ENCODE data around the gene KCND1.

Gene KCND1

GRCh38 chrX:48937054-48937907 is 34.4 kb downstream of the KCND1 start:
- peak; percentile 77 for DNase-seq (ENCODE audit: low read depth)

- no peak for DNase-seq (ENCODE audit: low read depth)
These were observed 35.1 kb downstream of the KCND1 start for GRCh38 chrX:48936429-48937053.

- no peak for DNase-seq (ENCODE audit: low read depth)
These were observed 36.4 kb downstream of the KCND1 start for GRCh38 chrX:48935301-48935670.

- no peak for DNase-seq (ENCODE audit: low read depth)
These were observed 36.9 kb downstream of the KCND1 start for GRCh38 chrX:48934581-48935300.

GRCh38 chrX:48933757-48934156 is 37.9 kb downstream of the KCND1 start:
- DNase-seq (ENCODE audit: low read depth), result no peak

- DNase-seq (ENCODE audit: low read depth), result no peak
These were observed 43.8 kb downstream of the KCND1 start for GRCh38 chrX:48927736-48928382.

- DNase-seq (ENCODE audit: low read depth), result no peak
These were observed 44.5 kb downstream of the KCND1 start for GRCh38 chrX:48927123-48927522.

- no peak for DNase-seq (ENCODE audit: low read depth)
These were observed 47.4 kb downstream of the KCND1 start for GRCh38 chrX:48924270-48924669.

GRCh38 chrX:48923771-48924170 is 47.9 kb downstream of the KCND1 start:
- no peak for DNase-seq (ENCODE audit: low read depth)

- DNase-seq (ENCODE audit: low read depth), result no peak
These were observed 50.9 kb downstream of the KCND1 start for GRCh38 chrX:48920718-48921104.

GRCh38 chrX:48919947-48920717 is 51.5 kb downstream of the KCND1 start:
- DNase-seq (ENCODE audit: low read depth), result no peak

- DNase-seq (ENCODE audit: low read depth), result no peak
These were observed 52.2 kb downstream of the KCND1 start for GRCh38 chrX:48919360-48919841.

- peak; percentile 77 for DNase-seq (ENCODE audit: low read depth)
These were observed 52.9 kb downstream of the KCND1 start, which contains the start of gene PIM2 for GRCh38 chrX:48918643-48919340. PIM2 (minus strand) TSS chrX:48919024; CDS start chrX:48918834, 190 bp downstream.

- DNase-seq (ENCODE audit: low read depth), result no peak
These were observed 53.4 kb downstream of the KCND1 start for GRCh38 chrX:48918301-48918642.

GRCh38 chrX:48917139-48918001 is 54.3 kb downstream of the KCND1 start:
- DNase-seq (ENCODE audit: low read depth), result peak; percentile 68

- no peak for DNase-seq (ENCODE audit: low read depth)
These were observed 56.8 kb downstream of the KCND1 start for GRCh38 chrX:48914593-48915493.

- DNase-seq (ENCODE audit: low read depth), result no peak
These were observed 57.9 kb downstream of the KCND1 start for GRCh38 chrX:48913605-48914366.
